Measurements from ENCODE around the gene TMEM184A. TPM values are rescaled to one million over a fixed set of nuclear protein-coding genes. Genes with fewer than 3 reads are reported as not detected.

The TMEM184A gene
- total and polyA plus RNA-seq, 2 of the 8 experiments (the other 6 are each of a cell fraction or from before 2014, with no cell fraction given), result 1.8 to 2.1 TPM

- Histone ChIP-seq H3K18ac (ENCODE audit: extremely low read depth, low read length) (no peak overlapping the region), H2BK20ac (ENCODE audit: low read length) (no peak overlapping the region), H3K79me1 (ENCODE audit: low read depth, low read length) (peaks cover 21% of the 10 kb centered on the region), H3K79me2 (ENCODE audit: control insufficient read depth in 1 of 2, insufficient read depth in 2 of 2, low read length in 2 of 2) (peaks cover 0 to 69% of the 10 kb centered on the region in 2 experiments; a peak in 3 of 4 replicates), H3K4me2 (ENCODE audit: insufficient read depth in 1 of 2, low read depth in 2 of 2, low read length in 2 of 2) (peak overlapping the region; percentile 4 to 63; a peak in 2 of 4 replicates), H3K23ac (ENCODE audit: insufficient read length) (no peak overlapping the region), H2BK120ac (replicated peaks; ENCODE audit: low read depth, low read length) (no peak overlapping the region), H3K4me1 (replicated peaks in 1 of 4; ENCODE audit: control insufficient read depth in 3 of 4, insufficient read depth in 4 of 4, low read length in 3 of 4) (peaks cover 13 to 44% (median 31%) of the 10 kb centered on the region in 4 experiments), H3K23me2 (ENCODE audit: low read depth, low read length) (peaks cover 3% of the 10 kb centered on the region; the same call in 1 of the 2 replicates), H2AK5ac (ENCODE audit: low read depth, low read length) (no peak overlapping the region), H3K9ac (replicated peaks in 1 of 4; ENCODE audit: extremely low read depth in 1 of 4, low read depth in 3 of 4, low read length in 3 of 4) (no peak overlapping the region), H2BK12ac (ENCODE audit: low read depth, low read length) (peak overlapping the region; percentile 90; the same call in 1 of the 2 replicates), H3K4me3 (ENCODE audit: extremely low read depth in 1 of 4, insufficient read depth in 2 of 4, low read depth in 3 of 4, low read length in 4 of 4) (peak overlapping the region in 1 of 4 experiments; percentile 36; a peak in 1 of 8 replicates), H4K5ac (ENCODE audit: insufficient read length, low read depth, low read length) (no peak overlapping the region), H3K4ac (replicated peaks; ENCODE audit: insufficient read length, low read depth, low read length) (no peak overlapping the region), H3K14ac (ENCODE audit: insufficient read length) (no peak overlapping the region), H2BK15ac (ENCODE audit: low read length) (no peak overlapping the region), H3K36me3 (ENCODE audit: control insufficient read depth in 2 of 4, insufficient read depth in 4 of 4, low read length in 3 of 4) (peaks cover 0 to 17% (median 0%) of the 10 kb centered on the region in 4 experiments; a peak in 4 of 8 replicates), H2AFZ (ENCODE audit: low read length) (no peak overlapping the region), H4K91ac (replicated peaks; ENCODE audit: insufficient read length, low read length) (peak overlapping the region; percentile 26), H3K9me3 (ENCODE audit: insufficient read depth in 2 of 2, low read depth in 1 of 2, low read length in 1 of 2) (no peaks in the 10 kb centered on the region), H3K27ac (ENCODE audit: low read depth, low read length) (0 out of 2 replicates have a peak overlapping the region, but pooled peaks have one; percentile 60), H4K8ac (ENCODE audit: extremely low read depth, insufficient read depth, low read length) (no peak overlapping the region), H2BK5ac (ENCODE audit: low read depth, low read length) (peak overlapping the region; percentile 86), H3K56ac (replicated peaks; ENCODE audit: insufficient read length, low read depth, low read length) (no peak overlapping the region), H4K20me1 (replicated peaks in 1 of 2; ENCODE audit: control insufficient read depth in 1 of 2, insufficient read depth in 2 of 2, low read length in 2 of 2) (peaks cover 15 to 26% of the 10 kb centered on the region in 2 experiments), H3K27me3 (replicated peaks in 1 of 4; ENCODE audit: control insufficient read depth in 3 of 4, extremely low read depth in 1 of 4, insufficient read depth in 3 of 4, low read length in 3 of 4) (no peaks in the 10 kb centered on the region; a peak in 2 of 7 replicates)
- 86% methylated on average over 7 of the region's 7 CpGs; no CpG with 5 or more reads in 1 of the 2 experiments for whole genome bisulfite sequencing, 2 experiments (ENCODE audit: extremely low coverage in 1 of 2, insufficient coverage in 1 of 2, insufficient read length in 1 of 2, insufficient replicate concordance in 2 of 2, low coverage in 1 of 2, low lambda C conversion rate in 2 of 2, missing lambda C conversion rate in 1 of 2)
- FAIRE-seq (no peak), DNase-seq (ENCODE audit: low read depth in 1 of 2, low spot score in 2 of 2) (no peak)
- ChIA-PET POLR2A (ENCODE audit: partially characterized antibody) (interaction anchor here (1.1 to 2.5 kb wide), 2 partner anchors 9 to 23 kb away, joined by 3 to 8 read pairs; no protein-coding TSS in a partner anchor), CTCF (ENCODE audit: partially characterized antibody) (interaction anchor here (0.6 to 3.7 kb wide), 5 partner anchors 9 to 327 kb away, joined by 3 to 18 read pairs (median 8); partner anchors contain the start of gene TMEM184A)
- TF ChIP-seq JUN (IDR thresholded peaks at IDR 0.05; ENCODE audit: low read depth, low read length) (no peak), SP4 (IDR thresholded peaks at IDR 0.05; ENCODE audit: low read length) (no peak), FOSL1 (IDR thresholded peaks at IDR 0.05; ENCODE audit: insufficient read depth, low read depth, low read length) (no peak), POU5F1 (IDR thresholded peaks at IDR 0.05; ENCODE audit: low read depth, low read length) (no peak), EGR1 (IDR thresholded peaks at IDR 0.05; ENCODE audit: borderline replicate concordance, low read depth, low read length) (no peak), TEAD4 (IDR thresholded peaks at IDR 0.05; ENCODE audit: low read depth, low read length) (no peak), CBX8 (IDR thresholded peaks at IDR 0.05; ENCODE audit: borderline replicate concordance, low read depth, low read length) (no peak), ATF2 (IDR thresholded peaks at IDR 0.05; ENCODE audit: low read length) (no peak), BRCA1 (IDR thresholded peaks at IDR 0.05; ENCODE audit: low read depth, low read length) (no peak), TCF12 (IDR thresholded peaks at IDR 0.05; ENCODE audit: low read depth, low read length) (no peak), MAX (IDR thresholded peaks at IDR 0.05) (no peak), PHF8 (conservative IDR thresholded peaks at IDR 0.05; ENCODE audit: low read depth, low read length) (no peak), GTF2F1 (IDR thresholded peaks at IDR 0.05; ENCODE audit: borderline replicate concordance, low read depth, low read length) (no peak)
Observed at GRCh38 chr7:1536455-1536742, 19.6 kb downstream of the TMEM184A start.
